C1 segment of cervical spinal cord (tissue), 14 donors: Measurements from ENCODE around the gene GADD45A.
A peak's percentile ranks its signal among the peaks of the same experiment; 100 is the strongest.

ENCODE experiments used
- DNase-seq, 14 donors: peaks; one replicate each; lab custom pipeline; 2025; lab: John Stamatoyannopoulos, UW

Gene GADD45A

DNA sequence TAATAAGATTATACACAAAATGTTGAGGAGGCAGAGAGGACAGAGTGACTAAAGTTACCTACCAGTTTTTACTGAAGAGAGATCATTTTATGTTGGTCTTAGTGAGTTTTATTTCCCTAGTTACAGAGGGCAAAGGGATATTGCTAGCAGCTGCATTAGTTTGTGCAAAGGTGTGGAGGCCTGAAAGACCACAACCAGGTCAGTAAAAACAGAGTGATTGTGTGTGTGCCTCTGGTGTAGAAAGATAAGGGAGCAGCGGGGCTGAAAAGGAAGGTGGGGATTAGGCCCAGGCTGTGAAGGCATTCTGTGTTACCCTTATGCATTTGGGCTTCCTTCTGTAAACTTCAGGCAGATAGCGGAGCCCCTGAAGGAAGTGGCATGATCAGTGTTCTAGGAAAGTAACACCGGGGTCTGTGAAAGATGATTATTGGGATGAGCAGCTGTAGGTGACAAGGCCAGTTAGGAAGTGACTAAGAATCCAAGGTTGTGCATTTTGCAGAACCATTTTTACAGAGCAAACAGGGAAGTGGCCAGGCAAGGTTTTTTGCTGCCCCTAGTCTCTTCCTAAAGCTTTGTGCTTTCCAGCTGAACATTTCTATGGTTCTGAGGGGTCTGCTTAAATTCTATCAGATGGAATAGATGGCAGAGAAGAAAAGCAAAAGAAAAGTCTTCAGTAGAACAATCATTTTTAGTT lies 3.7 kb downstream of the GADD45A start:
- DNase-seq: no peak

DNA sequence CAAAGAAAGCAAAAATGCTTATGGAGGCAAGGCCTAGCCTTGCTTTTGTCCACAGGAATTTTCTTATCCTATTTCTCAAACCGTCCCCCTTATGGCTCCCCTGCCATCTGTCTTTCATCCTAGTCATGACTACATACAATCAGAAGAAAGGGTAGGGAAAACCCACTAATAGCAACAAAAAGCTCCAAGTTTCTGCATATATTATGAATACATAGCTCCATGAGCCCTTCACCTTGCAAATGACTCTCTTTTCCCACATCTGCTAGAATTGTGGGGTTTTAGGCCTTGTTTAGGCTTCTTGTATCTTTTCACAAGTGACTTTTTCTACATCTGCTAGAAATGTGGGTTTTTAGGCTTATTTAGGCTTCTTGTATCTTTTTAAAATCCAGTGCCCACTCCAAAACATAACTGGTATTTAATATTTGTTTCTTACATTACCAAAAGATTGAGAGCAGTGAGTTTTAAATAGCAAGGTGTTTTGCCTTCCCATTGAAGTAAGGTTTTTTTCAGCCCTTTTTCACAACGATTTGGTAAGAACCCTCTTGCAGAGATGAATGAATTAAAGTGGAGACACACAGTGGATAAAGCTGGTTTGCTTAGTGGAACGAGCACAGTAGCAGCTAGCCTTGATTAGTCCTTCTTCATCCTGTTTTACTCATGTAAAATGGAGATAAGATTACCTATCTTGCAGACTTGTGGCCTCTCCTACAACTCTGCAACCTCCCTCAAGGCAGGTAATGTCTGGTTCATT lies 4.4 kb downstream of the GADD45A start:
- no peak for DNase-seq

DNA sequence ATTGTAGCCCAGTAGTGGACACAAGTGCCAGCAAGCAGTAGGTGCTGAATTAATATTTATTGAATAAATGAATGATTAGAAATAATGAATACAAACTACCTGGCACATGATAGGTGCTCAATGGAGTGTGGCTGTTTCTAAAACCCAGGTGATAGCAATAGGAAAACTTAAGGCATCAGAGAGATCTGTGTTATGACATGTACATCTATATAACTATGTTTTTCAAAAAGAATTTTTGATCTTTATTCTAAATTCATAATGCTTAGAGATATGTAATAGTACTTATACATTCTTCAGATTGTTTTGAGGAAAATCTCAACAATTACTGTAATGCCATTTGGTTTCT lies 5.0 kb downstream of the GADD45A start:
- no peak for DNase-seq

DNA sequence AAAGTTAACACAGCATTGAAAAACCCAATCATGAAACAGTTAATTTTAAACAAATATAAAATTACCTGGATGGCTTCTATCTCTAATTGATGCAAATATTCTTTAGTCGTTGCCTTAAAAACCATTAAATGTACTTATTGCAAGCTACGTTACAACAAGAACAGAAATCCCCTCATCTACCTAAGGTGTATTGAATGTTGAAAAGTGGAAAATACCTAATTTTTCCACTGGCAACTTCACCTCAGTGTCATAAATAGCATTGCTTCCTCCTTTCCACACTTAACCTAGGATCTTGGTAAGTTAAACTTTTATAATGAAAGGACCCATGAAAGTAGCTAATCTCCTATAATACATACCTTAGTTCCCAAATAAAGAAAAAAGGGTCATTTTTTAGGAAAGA lies 5.4 kb downstream of the GADD45A start:
- DNase-seq: no peak

DNA sequence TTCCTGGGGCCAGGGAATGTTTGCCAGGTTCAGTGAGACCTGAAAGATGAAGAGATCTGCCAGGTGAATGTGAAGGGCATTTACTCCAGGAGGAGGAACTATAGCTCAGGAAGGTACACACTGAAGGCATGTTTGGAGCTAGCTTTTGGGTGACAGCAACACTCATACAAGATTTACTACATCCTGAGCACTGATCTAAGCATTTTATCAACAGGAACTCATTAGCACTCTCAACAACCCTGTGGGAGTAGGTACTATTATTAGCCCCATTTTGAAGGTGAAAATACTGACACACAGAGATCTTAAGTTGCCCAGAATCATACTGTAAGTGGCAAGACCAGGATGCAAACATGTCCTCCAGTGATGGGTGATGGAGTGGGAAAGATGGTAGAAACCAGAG lies 6.7 kb downstream of the GADD45A start:
- DNase-seq: no peak

DNA sequence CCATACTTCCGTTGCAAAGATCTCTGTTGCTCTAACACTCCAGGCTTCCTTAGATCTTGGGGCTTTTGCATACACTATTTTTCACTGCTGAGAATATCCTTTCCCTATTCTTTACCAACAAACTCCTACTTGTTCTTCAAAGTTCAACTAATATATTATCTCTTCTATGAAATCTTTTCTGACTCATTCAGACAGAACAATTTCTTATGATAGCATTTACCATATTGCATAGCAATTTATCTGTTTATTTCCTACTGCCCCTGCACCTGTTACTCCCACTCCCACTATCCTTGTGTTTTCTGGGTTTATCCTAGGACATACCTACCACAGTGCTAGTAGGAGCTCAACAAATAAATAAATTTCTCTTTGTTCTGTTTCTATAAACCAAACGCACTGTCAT lies 11.0 kb downstream of the GADD45A start:
- no peak for DNase-seq

DNA sequence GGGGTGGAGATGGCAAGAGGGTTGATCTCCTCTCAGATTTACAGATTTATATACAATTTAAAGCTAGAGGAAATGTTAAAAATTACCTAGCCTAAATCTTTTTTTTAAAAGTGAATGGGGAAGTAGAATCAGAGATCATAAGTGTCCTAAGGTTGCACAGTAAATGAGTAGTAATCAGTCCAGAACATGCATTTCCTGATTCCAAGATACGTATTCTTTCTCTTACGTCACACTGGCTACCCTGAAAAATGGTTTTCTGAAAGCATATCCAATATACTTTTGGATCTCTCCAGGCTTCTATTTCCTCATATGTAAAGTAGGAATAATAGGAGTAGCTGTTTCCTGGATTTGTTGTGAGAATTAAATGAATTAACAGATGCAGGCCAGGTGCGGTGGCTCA lies 11.7 kb downstream of the GADD45A start:
- no peak for DNase-seq

DNA sequence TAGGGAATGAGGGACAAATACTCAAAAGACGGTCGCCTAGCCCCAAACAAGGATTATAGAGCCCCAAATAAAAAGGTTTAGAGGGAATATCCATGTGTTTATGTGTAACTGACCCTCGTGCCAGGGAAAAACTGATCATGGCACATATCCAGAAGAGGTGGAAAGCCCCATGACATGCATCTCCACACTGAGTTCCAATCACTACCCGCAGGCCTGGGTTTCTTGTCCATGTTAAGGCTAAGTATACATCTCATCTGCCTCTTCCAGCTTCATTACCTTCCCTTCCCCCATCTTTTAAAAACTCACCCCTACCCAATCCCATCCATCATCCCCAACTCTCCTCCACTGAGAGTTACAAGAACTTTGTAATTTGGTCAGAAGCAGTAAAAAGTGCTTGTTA lies 15.2 kb downstream of the GADD45A start:
- DNase-seq: no peak

DNA sequence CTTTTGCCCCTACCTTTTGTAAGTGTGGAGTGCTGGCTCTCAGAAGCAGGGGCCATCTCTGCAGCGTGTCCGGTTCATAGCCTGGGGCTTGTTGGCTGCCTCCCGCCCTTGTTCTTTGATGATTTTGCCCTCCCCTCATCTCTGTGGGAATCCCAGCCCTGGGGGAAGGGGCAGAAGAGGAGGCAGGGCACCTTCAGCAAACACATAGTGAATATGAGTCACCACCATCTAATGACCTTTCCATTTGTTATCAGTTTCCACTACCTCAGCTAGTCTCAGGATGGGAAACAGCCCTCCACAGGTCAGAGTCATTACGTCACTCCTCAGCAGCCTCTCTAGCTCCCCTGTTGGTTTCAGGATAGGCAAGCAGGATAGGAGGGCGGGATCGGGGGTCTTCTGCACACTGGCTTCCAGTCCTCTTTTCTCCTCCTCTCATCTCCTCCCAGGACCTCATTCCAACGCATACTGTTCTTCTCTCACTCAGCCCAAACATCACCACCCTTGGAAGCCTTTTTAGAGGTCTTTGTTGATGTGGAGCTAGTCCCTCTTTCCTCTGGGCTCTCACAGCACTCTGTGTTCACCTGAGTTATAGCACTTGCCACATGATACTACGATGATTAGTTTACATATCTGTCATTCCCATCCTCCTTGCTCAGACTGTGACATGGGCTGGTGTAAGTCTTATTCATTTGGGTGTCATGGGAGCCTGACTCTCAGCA lies 15.8 kb downstream of the GADD45A start:
- no peak for DNase-seq

DNA sequence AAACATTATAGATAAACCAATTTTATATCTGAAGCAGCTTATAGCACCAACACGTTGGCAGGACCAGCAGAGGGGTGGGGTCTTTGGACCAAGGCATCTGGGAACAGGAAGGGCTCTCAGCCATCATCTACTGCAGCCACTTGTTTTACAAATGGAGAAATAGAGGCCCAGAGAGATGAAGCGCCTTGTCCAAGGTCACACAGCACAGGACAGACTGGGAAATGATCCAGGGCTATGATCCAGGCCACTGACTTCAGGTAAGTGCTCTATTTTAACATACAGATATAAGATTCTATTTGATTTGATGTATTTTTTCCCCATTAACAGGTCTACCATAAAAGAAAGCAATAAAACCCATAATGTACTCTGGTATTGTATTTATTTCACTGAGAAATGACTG lies 16.9 kb downstream of the GADD45A start:
- no peak for DNase-seq

DNA sequence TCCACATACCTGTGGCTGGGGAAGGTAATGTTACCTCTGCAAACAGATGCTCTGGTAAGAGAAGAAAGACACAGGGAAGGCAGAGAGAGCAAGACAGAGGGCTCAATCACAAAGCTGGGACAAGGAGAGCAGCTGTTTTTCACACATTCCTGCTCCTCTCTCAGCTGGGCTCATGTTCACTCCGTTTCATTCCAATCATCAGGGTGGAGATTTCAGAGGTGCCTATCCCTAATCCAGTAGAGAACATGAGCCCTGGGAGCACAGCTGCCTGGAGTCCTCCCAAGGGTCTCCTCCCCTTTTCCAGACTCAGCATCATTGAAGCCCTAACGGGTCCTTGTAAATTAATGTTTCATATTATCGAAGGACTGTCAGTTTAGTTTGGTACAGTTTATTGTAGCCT lies 19.4 kb downstream of the GADD45A start:
- no peak for DNase-seq

DNA sequence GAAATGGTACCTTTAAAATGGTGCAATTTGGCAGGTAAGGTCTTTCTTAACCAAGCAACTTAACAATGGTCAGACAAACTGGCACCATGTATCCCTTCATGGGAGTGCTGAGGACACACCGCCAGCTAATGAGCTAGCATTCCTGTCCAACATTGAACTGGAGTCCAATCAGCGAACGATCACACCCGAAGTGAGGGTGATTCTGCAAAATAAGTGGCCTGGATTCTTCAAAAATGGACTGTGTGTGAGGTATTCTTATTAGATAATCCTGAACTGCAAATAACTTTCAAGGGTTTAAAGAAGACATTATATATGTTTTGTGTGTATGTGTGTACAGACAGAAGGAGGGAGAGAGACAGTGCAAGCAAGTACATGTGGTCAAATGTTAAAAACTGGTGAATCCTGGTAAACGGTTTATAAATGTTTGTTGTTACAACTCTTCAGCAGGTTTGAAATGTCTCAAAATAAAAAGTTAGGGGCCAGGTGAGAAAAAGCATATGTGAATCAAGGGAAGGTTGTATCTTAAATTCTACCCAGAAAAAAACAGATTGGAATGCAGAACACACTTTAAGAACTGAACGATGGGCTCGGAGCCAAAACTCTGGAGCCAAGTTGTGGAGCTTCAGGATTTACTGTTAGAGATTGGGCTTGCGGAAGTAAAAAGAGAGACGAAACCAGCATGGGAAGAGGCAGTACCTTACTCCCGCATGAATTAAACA lies 20.9 kb downstream of the GADD45A start:
- no peak for DNase-seq

DNA sequence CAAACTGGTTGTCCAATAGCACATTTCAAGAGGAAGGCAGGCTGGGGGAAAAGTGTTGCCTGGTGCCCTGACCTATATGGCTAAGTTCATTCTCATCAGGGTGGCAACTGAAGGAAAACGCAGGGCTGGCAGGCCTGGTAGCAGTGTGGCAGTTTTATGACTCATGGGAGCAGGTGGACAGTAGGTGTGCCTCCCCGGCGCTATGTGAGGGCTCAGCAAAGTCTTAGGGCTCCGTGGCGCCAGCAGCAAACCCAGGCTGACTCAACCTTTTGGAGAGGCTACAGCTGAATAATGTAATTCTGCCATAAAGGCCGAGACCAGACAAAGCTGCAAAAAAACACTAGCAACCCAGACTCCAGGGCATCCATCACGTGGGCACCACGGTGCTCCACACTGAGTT lies 23.6 kb downstream of the GADD45A start:
- DNase-seq: peak in 1 of 14 donors; percentile 11

DNA sequence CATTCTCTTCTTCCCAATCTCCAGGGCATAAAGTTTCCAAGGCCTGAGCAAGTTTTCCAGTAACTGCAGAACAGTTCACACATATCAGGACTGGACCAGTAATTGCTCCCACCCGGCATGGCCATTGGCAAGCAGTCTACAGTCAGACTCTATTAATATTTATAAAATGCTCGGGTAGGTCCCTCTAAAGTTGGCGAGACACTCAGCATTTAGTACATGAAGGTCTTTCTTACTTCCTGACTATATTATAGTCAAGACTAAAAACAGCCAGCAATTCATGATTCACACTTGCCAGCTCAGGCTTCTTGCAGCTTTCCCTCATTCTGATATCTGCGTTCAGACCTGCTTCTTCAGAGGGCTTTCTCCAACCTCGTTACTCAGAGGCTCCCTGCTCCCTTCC lies 25.4 kb downstream of the GADD45A start:
- DNase-seq: peak in 1 of 14 donors; percentile 11

DNA sequence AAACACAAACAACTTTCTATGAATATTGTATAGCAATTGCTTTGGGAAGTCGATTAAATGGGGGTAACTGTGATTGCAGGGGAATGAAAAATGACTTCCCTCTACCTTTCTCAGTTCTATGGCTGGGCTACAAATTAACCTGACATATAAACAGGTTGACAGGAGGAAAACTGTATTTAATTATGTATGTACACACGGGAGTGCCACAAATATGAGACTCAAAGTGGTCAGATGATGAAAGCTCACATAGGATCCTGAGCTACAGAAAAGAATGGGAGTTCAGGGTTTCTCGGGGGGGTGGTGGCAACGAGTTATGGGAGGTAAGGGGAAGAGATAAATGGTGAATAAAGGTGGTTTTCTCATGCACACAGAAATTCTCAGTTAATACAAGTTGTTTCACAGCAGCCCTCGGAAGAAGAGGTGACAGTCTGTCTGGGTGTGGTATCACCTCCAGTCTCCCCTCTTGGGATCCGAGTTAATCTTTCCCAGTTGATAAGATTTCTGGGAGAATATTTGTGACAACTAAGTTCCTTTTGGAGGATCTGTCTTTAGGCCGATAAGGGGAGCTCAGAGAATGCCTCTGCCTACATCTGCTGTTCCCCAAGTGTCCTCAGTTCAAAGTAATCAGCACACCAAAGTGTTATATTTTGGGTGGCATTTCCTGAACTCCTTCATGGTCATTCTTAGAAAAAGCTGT lies 26.3 kb downstream of the GADD45A start:
- no peak for DNase-seq

DNA sequence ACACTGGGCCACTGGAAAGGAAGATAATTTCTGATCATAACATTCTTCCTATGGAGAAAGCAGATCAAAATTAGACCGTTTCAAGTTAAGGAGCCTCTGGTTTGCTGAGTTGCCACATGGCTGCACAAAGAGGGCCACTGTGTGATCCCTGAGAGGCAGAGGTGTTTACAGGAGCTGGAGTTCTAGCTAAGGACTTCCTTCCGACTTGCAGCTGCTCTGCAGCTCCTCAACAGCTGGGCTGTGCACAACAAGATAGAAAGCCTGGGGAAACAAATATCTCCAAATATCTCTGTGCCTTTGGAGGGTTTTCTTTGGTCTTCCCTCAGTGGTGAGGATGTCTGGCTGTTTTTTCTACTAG lies 26.8 kb downstream of the GADD45A start:
- no peak for DNase-seq

DNA sequence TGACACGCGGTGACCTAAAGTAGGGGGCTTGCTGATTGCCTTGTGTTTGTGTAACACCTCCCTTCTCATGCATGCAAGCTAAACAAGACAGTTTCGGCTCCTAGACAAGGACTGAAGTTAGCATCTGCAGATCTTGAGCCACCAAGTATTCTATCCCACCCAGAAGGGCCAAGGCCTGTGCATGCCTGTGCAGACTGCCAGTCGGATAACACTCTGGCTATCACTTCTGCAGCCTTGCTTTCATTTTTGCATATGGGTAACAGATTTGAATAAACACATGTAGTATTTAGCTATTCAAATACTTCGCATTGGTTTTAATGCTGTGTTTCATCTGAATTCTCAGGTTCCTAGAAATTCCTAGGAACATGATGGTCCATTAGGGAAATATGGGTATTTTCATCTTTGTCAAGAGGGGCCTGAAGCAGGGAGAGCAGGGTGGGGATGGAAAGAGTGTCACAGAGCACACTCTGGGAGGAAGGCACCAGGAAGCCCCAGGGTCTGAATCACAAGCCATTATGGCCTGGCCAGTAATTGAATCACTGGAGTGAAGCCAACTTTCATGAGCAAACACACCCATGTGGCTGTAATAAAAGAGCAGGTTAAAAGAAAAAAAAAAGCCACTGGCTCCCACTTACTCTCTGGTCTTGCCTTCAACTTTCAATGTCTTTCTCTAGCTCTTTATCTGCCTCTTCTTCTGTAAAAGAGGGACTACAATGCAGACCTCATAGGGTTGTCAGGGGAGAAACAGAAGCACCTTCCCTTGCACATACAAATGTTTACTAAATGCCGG lies 28.3 kb downstream of the GADD45A start:
- peak in 1 of 14 donors; percentile 28 for DNase-seq

DNA sequence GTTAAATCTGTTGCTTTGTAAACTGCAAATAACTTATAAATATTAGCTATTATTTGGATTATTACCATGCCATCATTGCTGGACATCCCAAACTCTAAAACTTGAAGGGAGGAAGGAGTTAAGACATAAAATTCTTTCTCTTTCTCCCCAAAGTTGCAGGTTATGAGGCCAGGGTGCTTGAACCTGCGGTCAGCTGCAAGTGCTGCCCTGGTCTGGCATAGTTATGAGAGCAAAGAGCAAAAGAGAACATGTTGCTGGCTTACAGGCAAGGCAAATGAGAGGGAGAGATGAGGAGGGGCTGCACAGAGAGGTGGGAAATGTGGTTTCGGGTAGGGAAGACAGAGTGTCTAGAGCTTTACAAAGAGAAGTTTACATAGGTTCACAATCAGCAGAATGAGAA lies 30.8 kb downstream of the GADD45A start:
- DNase-seq: no peak

DNA sequence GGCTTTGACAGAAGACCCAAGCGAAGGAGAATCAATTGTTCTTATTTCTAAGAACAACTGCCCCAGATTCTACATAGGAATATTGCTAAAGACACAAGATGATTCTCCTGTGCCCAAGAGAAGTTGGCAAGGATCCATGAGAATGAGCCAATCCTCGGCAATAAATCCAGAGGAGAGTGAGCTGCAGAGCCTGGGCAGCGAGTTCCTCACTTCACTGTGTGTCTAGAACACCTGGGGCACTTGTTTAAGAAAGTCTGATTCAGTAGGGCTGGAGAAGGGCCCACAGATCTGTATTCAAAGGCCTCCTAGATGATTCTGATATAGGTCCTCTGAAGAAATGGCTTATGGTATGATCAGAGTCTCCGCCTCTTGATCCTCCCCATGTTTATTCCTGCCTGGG lies 31.8 kb downstream of the GADD45A start:
- DNase-seq: peak in 3 of 14 donors; percentile 8 to 21 (median 9)

DNA sequence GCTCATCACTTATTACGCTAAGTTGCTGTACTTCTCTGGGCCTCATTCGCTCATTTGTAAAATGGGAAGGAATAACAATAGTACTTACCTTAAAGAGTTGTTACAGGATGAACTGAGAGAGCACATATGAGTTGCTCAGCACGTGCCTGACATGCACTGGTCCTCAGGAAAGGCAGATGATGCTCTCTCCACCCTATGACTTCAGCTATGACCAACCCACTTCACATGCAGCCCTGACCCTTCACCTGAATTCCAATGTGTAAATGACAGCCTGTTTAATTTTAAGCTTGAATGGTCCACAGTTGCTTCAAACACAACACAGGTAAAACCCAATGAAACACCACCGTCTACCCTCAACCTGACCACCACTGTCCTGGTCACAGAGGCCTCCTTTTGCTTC lies 32.9 kb downstream of the GADD45A start:
- no peak for DNase-seq
